HFFc6 (cell line): Measurements from ENCODE around the gene ZKSCAN5. TPM values are rescaled to one million over a fixed set of nuclear protein-coding genes. Genes with fewer than 3 reads are reported as not detected.

Source experiments
- total RNA-seq, 6 experiments: library from RNA; stranded (reverse); fragmentation: NEBNext Ultra II Directional; extraction: Animal tissue kit (Norgen Biotek cat#: 25700); gene quantifications; 2 replicates in 1 of 6; 3 replicates in 5 of 6; pipeline ENCODE4 v1.2.3, GENCODE V29; 2021

ZKSCAN5 gene
- total RNA-seq, 6 experiments from 2014 or later = 10.0 to 12.8 (median 11.3) TPM

Other genes with a start within 250 kb of the ZKSCAN5 start
- gene MYH16, start 231.8 kb upstream of the ZKSCAN5 start, total RNA-seq = under 1 TPM in 1 of 6 experiments, not detected in 5; 0.05 TPM
- 100 to 1,000 TPM; 261 to 285 (median 281) TPM for gene ARPC1A, start 178.8 kb upstream of the ZKSCAN5 start, total RNA-seq
- gene ARPC1B, start 129.9 kb upstream of the ZKSCAN5 start, total RNA-seq = 100 to 1,000 TPM; 233 to 281 (median 249) TPM
- gene PDAP1, start 96.1 kb upstream of the ZKSCAN5 start, total RNA-seq = 100 to 1,000 TPM; 148 to 213 (median 180) TPM
- gene BUD31, start 95.7 kb upstream of the ZKSCAN5 start, total RNA-seq = 100 to 1,000 TPM; 134 to 147 (median 146) TPM
- gene PTCD1, start 65.9 kb upstream of the ZKSCAN5 start, total RNA-seq = 1 to 10 TPM; 4.5 to 8.6 (median 6.7) TPM
- gene CPSF4, start 65.7 kb upstream of the ZKSCAN5 start, total RNA-seq = 10 to 100 TPM; 26.7 to 34.0 (median 29.2) TPM
- 100 to 1,000 TPM; 388 to 466 (median 440) TPM for gene ATP5MF, start 38.5 kb upstream of the ZKSCAN5 start, total RNA-seq
- gene ZNF789, start 31.8 kb upstream of the ZKSCAN5 start, total RNA-seq = 1 to 10 TPM; 5.2 to 6.4 (median 5.6) TPM
- gene ZNF394, start 4.4 kb upstream of the ZKSCAN5 start, total RNA-seq = 10 to 100 TPM; 12.7 to 15.1 (median 14.4) TPM
- 1 to 10 TPM; 3.6 to 5.5 (median 5.3) TPM for gene FAM200A, start 47.5 kb downstream of the ZKSCAN5 start, total RNA-seq
- gene ZNF655, start 54.0 kb downstream of the ZKSCAN5 start, total RNA-seq = 10 to 100 TPM; 38.6 to 50.0 (median 43.5) TPM
- 1 to 10 TPM in 1 of 6 experiments, under 1 TPM in 5; 0.24 to 1.4 (median 0.52) TPM for gene TMEM225B, start 93.6 kb downstream of the ZKSCAN5 start, total RNA-seq
- gene ZSCAN25, start 112.3 kb downstream of the ZKSCAN5 start, total RNA-seq = 10 to 100 TPM in 3 of 6 experiments, 1 to 10 TPM in 3; 9.3 to 12.6 (median 9.9) TPM
- gene CYP3A5, start 175.3 kb downstream of the ZKSCAN5 start, total RNA-seq = 1 to 10 TPM in 2 of 6 experiments, under 1 TPM in 4; 0.30 to 1.8 (median 0.48) TPM
- under 1 TPM in 1 of 6 experiments, not detected in 5; 0.09 TPM for gene CYP3A7, start 230.5 kb downstream of the ZKSCAN5 start, total RNA-seq